GM12891 (cell line): Measurements from ENCODE around the gene MTMR3.
A peak's percentile ranks its signal among the peaks of the same experiment; 100 is the strongest.

Experiments
- DNase-seq: peaks from one replicate; pipeline ENCODE4 v3.0.0; 2011; ENCODE audit warnings: low spot score; ENCODE audit not compliant: insufficient read length
- FAIRE-seq: peaks from 2 replicates; lab custom pipeline; 2011; peaks lifted over from hg19 to GRCh38; lab: Jason Lieb, UNC
- PAX5 ChIP-seq: IDR thresholded peaks from 2 replicates; pipeline ENCODE4 v1.6.1; 2011; ENCODE audit warnings: low read length, moderate library complexity, mild to moderate bottlenecking; ENCODE audit not compliant: insufficient read depth, severe bottlenecking
- POLR2A ChIP-seq: IDR thresholded peaks from 2 replicates; pipeline ENCODE4 v1.6.1; 2011; ENCODE audit warnings: low read depth, low read length, control low read depth
- POLR2AphosphoS5 ChIP-seq: IDR thresholded peaks from 2 replicates; pipeline ENCODE4 v1.6.1; 2011; ENCODE audit warnings: low read depth, low read length, control low read depth
- POU2F2 ChIP-seq: IDR thresholded peaks from 2 replicates; pipeline ENCODE4 v1.6.1; 2011; ENCODE audit warnings: low read depth, mild to moderate bottlenecking, control low read depth, low read length, moderate library complexity
- SPI1 ChIP-seq: IDR thresholded peaks from 2 replicates; pipeline ENCODE4 v1.6.1; 2011; ENCODE audit warnings: low read depth, low read length, control low read depth
- TAF1 ChIP-seq: IDR thresholded peaks from 2 replicates; pipeline ENCODE4 v1.6.1; 2011; ENCODE audit warnings: low read depth, low read length, control low read depth

Gene MTMR3

GRCh38 chr22:29975494-29975893, 92.5 kb downstream of the MTMR3 start:
- FAIRE-seq, result no peak

GRCh38 chr22:29977107-29977506, 94.1 kb downstream of the MTMR3 start:
- no peak for DNase-seq
- TF ChIP-seq POLR2A (no peak), SPI1 (no peak), TAF1 (no peak)
- no peak for FAIRE-seq

More at GRCh38 chr22:29975494-29975893, 92.5 kb downstream of the MTMR3 start:
- DNase-seq, result no peak
- TF ChIP-seq PAX5, result no peak
- TF ChIP-seq SPI1, result no peak

GRCh38 chr22:29979777-29980321, 96.9 kb downstream of the MTMR3 start:
- FAIRE-seq (peak; percentile 82), DNase-seq (no peak)
- no peak for TF ChIP-seq SPI1
- TF ChIP-seq POLR2A, result no peak
- no peak for TF ChIP-seq PAX5
- no peak for TF ChIP-seq POU2F2
- no peak for TF ChIP-seq TAF1
- no peak for TF ChIP-seq POLR2AphosphoS5

- TF ChIP-seq TAF1 (no peak), SPI1 (no peak), POLR2AphosphoS5 (no peak), PAX5 (no peak)
- DNase-seq, result no peak
- FAIRE-seq, result no peak
Observed at GRCh38 chr22:29983296-29983917, 100.4 kb downstream of the MTMR3 start.

DNA sequence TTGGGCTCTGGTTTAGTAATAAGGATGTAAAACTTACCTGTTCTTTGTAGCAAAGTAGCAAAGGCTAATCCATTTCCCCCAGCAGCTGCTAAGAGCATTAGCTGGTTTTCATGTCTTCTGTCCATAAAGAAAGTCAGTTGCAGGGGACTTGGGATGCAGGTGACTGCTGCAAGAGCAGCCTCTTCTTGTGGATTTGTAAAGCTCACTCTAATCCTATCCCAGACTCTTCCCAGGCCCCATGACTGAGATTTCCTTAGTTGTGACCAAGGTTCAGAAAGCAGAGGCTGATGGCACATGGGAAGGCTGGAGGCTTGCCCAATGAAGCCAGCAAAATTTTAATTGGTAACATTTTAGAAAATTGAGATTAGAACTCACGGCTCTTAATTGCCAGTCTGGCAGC, 102.9 kb downstream of the MTMR3 start:
- FAIRE-seq (no peak), DNase-seq (no peak)
- TF ChIP-seq POLR2AphosphoS5 (no peak), TAF1 (no peak), POLR2A (no peak), PAX5 (no peak), POU2F2 (no peak), SPI1 (no peak)

DNA sequence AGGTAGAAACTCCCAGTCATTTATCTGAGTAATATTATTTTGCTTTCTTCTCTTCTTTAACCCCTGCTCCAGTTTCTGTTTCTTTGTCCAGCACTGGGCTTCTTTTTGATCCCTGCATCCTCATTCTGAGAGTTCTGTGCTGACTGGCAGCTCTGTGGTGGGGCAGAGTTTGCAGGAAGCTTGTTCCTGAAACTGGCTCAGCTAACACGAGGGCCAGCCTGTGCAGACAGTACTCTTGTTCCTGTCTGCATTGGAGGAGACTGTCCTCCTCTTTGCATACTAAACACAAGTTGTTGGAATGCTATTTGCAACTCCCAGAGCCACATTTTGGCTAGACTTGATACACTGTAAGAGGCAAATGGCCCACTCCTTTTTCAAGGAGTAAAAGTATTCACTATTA, 104.2 kb downstream of the MTMR3 start:
- FAIRE-seq (no peak), DNase-seq (no peak)
- TF ChIP-seq TAF1 (no peak), POLR2A (no peak), POU2F2 (no peak), SPI1 (no peak), PAX5 (no peak), POLR2AphosphoS5 (no peak)

GRCh38 chr22:29988719-29989118, 105.7 kb downstream of the MTMR3 start:
- FAIRE-seq (no peak), DNase-seq (no peak)
- no peak for TF ChIP-seq PAX5
- TF ChIP-seq SPI1, result no peak
- TF ChIP-seq POLR2AphosphoS5, result no peak

DNA sequence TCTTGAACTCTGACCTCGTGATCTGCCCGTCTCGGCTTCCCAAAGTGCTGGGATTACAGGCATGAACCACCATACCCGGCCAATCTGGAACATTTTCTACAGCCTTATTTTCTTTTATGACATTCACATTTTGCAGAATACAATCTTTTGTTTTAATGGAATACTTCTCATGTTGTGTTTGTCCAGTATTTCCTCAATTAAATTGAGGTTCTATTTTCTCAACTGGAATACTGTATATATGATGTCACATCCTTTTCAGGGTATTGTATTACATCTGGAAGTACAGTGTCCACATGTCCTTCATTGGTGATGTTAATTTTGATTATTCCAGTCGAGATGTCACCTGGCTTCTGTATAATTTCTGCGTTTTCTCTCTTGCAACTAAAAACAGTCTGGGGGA, 106.5 kb downstream of the MTMR3 start:
- no peak for FAIRE-seq
- no peak for DNase-seq
- TF ChIP-seq POLR2A (no peak), PAX5 (no peak), SPI1 (no peak), POU2F2 (no peak), TAF1 (no peak), POLR2AphosphoS5 (no peak)

GRCh38 chr22:29992341-29993275, 109.6 kb downstream of the MTMR3 start:
- FAIRE-seq, result no peak
- TF ChIP-seq POLR2A, result no peak
- TF ChIP-seq POLR2AphosphoS5, result no peak
- no peak for TF ChIP-seq PAX5
- no peak for TF ChIP-seq POU2F2
- DNase-seq, result no peak
